Erythroblast (primary cell): ENCODE results near the gene GRPEL1.

Source experiments
- GATA1 ChIP-seq: IDR thresholded peaks from 2 replicates; pipeline ENCODE4 v1.6.1; 2011; ENCODE audit warnings: low read depth, mild to moderate bottlenecking, control low read depth, low read length, moderate library complexity
- POLR2A ChIP-seq: IDR thresholded peaks from 2 replicates; pipeline ENCODE4 v1.6.1; 2011; ENCODE audit warnings: mild to moderate bottlenecking, low read length

DNA sequence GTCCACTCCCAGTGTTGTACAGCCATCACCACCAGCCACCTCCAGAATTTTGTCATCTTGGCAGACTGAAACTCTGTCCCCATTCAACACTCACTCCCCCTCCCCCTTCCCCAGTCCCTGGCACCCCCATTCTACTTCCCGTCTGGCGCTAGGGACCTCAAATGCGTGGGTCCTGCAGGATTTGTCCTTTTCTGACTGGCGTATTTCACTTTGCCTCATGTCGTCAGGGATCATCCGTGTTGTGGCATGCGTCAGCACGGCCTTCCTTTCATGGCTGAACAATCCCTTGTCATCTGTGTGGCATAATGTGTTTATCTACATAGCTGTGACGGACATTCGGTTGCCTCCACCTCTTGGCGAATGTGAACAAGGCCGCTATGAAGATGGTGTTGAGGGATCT is 19.2 kb downstream of the GRPEL1 start:
- TF ChIP-seq POLR2A (no peak), GATA1 (no peak)
